Keratinocyte (primary cell): Measurements from ENCODE around the gene ERRFI1. TPM values are rescaled to one million over a fixed set of nuclear protein-coding genes. Genes with fewer than 3 reads are reported as not detected.

ENCODE experiments used
- DNase-seq: peaks from one replicate; pipeline ENCODE4 v3.0.0-alpha.2; 2011; ENCODE audit warnings: low read depth, missing footprints, low spot score
- FAIRE-seq: peaks from 2 replicates; lab custom pipeline; 2011; peaks lifted over from hg19 to GRCh38; lab: Jason Lieb, UNC
- H2AFZ ChIP-seq: 2 replicates; pipeline ENCODE4 v1.6.0; 2012; ENCODE audit warnings: low read length, control low read depth, inconsistent platforms; ENCODE audit not compliant: control insufficient read depth
- H3K27ac ChIP-seq: 2 replicates; pipeline ENCODE4 v1.5.1; 2011; ENCODE audit warnings: low read length; ENCODE audit not compliant: control insufficient read depth, insufficient read depth
- H3K27me3 ChIP-seq: 3 replicates; pipeline ENCODE4 v1.6.0; 2011; ENCODE audit warnings: low read length; ENCODE audit not compliant: control insufficient read depth, insufficient read depth; ENCODE audit errors: extremely low read depth
- H3K36me3 ChIP-seq, 2 experiments: 2 replicates in 1 of 2; 3 replicates in 1 of 2; pipeline ENCODE4 v1.5.1; 2011; ENCODE audit warnings: low read length in 2 of 2, mild to moderate bottlenecking in 1 of 2; ENCODE audit not compliant: control insufficient read depth in 2 of 2, insufficient read depth in 2 of 2; ENCODE audit errors: extremely low read depth in 1 of 2
- H3K4me1 ChIP-seq: 3 replicates; pipeline ENCODE4 v1.5.1; 2011; ENCODE audit warnings: low read length; ENCODE audit not compliant: control insufficient read depth, insufficient read depth; ENCODE audit errors: extremely low read depth
- H3K4me2 ChIP-seq: 3 replicates; pipeline ENCODE4 v1.6.0; 2011; ENCODE audit warnings: low read depth, low read length; ENCODE audit not compliant: control insufficient read depth, insufficient read depth; ENCODE audit errors: extremely low read depth
- H3K4me3 ChIP-seq, 3 experiments: fragments of 200-600 bp in 1 of 3; sonication (generic) in 1 of 3; 2 replicates in 2 of 3; 3 replicates in 1 of 3; pipeline ENCODE4 v1.5.1; 2011 to 2016; ENCODE audit warnings: low read length in 3 of 3, mild to moderate bottlenecking in 3 of 3, control low read depth in 2 of 3, inconsistent platforms in 1 of 3, low read depth in 1 of 3, mixed read lengths in 1 of 3, mixed run types in 1 of 3, moderate library complexity in 1 of 3; ENCODE audit not compliant: control insufficient read depth in 2 of 3, insufficient read depth in 2 of 3; ENCODE audit errors: extremely low read depth in 1 of 3
- H3K79me2 ChIP-seq: 2 replicates; pipeline ENCODE4 v1.6.0; 2012; ENCODE audit warnings: low read length; ENCODE audit not compliant: control insufficient read depth, insufficient read depth
- H3K9ac ChIP-seq: 3 replicates; pipeline ENCODE4 v1.6.0; 2011; ENCODE audit warnings: low read length; ENCODE audit not compliant: control insufficient read depth, insufficient read depth; ENCODE audit errors: extremely low read depth
- H3K9me1 ChIP-seq: 3 replicates; pipeline ENCODE4 v1.6.0; 2011; ENCODE audit warnings: low read length; ENCODE audit not compliant: control insufficient read depth, insufficient read depth; ENCODE audit errors: extremely low read depth
- H3K9me3 ChIP-seq: 2 replicates; pipeline ENCODE4 v1.5.1; 2012; ENCODE audit warnings: low read depth, low read length; ENCODE audit not compliant: control insufficient read depth
- H4K20me1 ChIP-seq: 3 replicates; pipeline ENCODE4 v1.6.0; 2011; ENCODE audit warnings: low read length; ENCODE audit not compliant: control insufficient read depth, insufficient read depth; ENCODE audit errors: extremely low read depth
- CTCF ChIP-seq, 3 experiments: IDR thresholded peaks in 1 of 3; conservative IDR thresholded peaks in 1 of 3; optimal IDR thresholded peaks in 1 of 3; 2 replicates in 2 of 3; 3 replicates in 1 of 3; pipeline versions ENCODE3 to v1.5.1; 2011; ENCODE audit warnings: low read length in 3 of 3, mild to moderate bottlenecking in 3 of 3, moderate library complexity in 2 of 3, control low read depth in 1 of 3, inconsistent platforms in 1 of 3; ENCODE audit not compliant: insufficient read depth in 2 of 3; ENCODE audit errors: extremely low read depth in 1 of 3
- EZH2 ChIP-seq: IDR thresholded peaks from one replicate; pipeline ENCODE4 v1.6.1; 2012; ENCODE audit warnings: inconsistent platforms, mild to moderate bottlenecking, low read length, moderate library complexity
- dilution Hi-C: fragments of 300-500 bp; cut with MboI; formaldehyde crosslinking; loops from one replicate; pipeline ENCODE4 v1.7.0; 2020; ENCODE audit warnings: low sequenced_read_pairs; ENCODE audit not compliant: extremely low pct_ligation_motif_present
- polyA minus RNA-seq, 3 experiments: library from RNA; depleted of rRNA, polyadenylated mRNA; stranded (reverse); fragments of >200 nt; gene quantifications; 1 replicate in 1 of 3; 2 replicates in 1 of 3; 3 replicates in 1 of 3; pipeline ENCODE4 v1.2.3, GENCODE V29; 2011
- polyA plus RNA-seq, 5 experiments: library from polyadenylated mRNA; depleted of rRNA in 3 of 5; stranded (reverse) in 3 of 5; stranded (forward) in 1 of 5; unstranded in 1 of 5; fragments of >200 nt; gene quantifications; 1 replicate in 1 of 5; 2 replicates in 3 of 5; 3 replicates in 1 of 5; pipeline versions ENCODE4 v1.2.1 to v1.2.3, GENCODE V29; 2011 to 2012; ENCODE audit warnings: missing spikeins in 2 of 5, low read depth in 1 of 5, low replicate concordance in 1 of 5

ERRFI1 gene, protein sequence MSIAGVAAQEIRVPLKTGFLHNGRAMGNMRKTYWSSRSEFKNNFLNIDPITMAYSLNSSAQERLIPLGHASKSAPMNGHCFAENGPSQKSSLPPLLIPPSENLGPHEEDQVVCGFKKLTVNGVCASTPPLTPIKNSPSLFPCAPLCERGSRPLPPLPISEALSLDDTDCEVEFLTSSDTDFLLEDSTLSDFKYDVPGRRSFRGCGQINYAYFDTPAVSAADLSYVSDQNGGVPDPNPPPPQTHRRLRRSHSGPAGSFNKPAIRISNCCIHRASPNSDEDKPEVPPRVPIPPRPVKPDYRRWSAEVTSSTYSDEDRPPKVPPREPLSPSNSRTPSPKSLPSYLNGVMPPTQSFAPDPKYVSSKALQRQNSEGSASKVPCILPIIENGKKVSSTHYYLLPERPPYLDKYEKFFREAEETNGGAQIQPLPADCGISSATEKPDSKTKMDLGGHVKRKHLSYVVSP
- 75.7 to 130 TPM (median 97.0 TPM) in 3 replicates for polyA plus RNA-seq
- polyA plus RNA-seq (2011; ENCODE audit: low read depth), result 39.7 TPM
- polyA plus RNA-seq (2011; cell fraction: cytosol; rRNA removed), result 58.1 and 97.0 TPM in 2 replicates
- 132 and 155 TPM in 2 replicates for polyA plus RNA-seq (2011; cell fraction: nucleus; rRNA removed)
- 42.8 and 92.9 TPM in 2 replicates for polyA plus RNA-seq (2012; ENCODE audit: low replicate concordance)
- 17.4 to 68.3 TPM (median 50.7 TPM) in 3 replicates for polyA minus RNA-seq
- 31.5 TPM for polyA minus RNA-seq (2011; cell fraction: cytosol; rRNA and poly(A)+ RNA removed)
- polyA minus RNA-seq (2011; cell fraction: nucleus; rRNA and poly(A)+ RNA removed), result 40.3 and 72.9 TPM in 2 replicates

- Histone ChIP-seq H3K36me3 (peaks cover 1 to 16% of the 10 kb centered on the region in 2 experiments), H3K27ac (peak within 1 kb of the TSS; percentile 80), H2AFZ (peak within 1 kb of the TSS; percentile 17), H3K79me2 (peaks cover 55% of the 10 kb centered on the region), H3K27me3 (no peaks in the 10 kb centered on the region), H3K9me1 (peaks cover 2% of the 10 kb centered on the region), H3K9ac (peak within 1 kb of the TSS; percentile 84), H3K4me3 (peak within 1 kb of the TSS; percentile 57 to 90 (median 64)), H3K4me2 (peak within 1 kb of the TSS; percentile 97), H3K9me3 (no peaks in the 10 kb centered on the region), H4K20me1 (peaks cover 7% of the 10 kb centered on the region), H3K4me1 (peaks cover 54% of the 10 kb centered on the region)
- TF ChIP-seq EZH2 (no peak), CTCF (optimal IDR thresholded peaks at IDR 0.05 in 1 of 3, IDR thresholded peaks at IDR 0.05 in 1 of 3, conservative IDR thresholded peaks at IDR 0.05 in 1 of 3; ENCODE audit: extremely low read depth in 1 of 3, insufficient read depth in 2 of 3, low read length in 3 of 3) (peak in 1 of 3 experiments; percentile 24)
- dilution Hi-C loops, result no loop called here
- no peak for FAIRE-seq
- DNase-seq, result no peak
Measured at GRCh38 chr1:8026153-8026975, at the start of gene ERRFI1. TSS of gene ERRFI1 (minus strand) at chr1:8026309. CDS start at chr1:8015619, 10,690 bp downstream.

DNA sequence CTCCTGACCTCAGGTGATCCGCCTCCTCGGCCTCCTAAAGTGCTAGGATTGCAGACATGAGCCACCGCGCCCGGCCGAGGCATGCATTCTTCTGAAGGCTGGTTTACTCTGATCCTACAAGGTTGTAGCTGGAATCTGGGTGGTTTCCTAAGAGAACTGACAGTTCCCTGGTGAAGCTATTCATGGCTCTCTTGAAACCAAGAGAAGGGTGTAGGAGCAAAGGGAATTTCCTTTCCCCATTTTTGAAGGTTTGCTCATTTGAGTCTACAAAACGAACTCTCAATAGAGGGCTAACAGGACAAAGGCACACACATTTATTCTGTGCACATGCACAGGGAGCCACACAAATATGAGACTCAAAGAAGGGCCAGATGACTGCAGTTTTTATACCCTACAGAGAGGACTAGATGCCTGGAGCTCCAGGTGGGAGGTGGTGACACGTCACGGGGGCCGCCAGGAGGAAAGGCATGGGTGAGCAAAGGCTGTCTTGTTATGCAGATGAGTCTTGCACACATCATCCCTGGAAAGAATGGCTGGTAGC is 49.5 kb upstream of the ERRFI1 start:
- dilution Hi-C loops, result no loop called here
- Histone ChIP-seq H3K9ac (peak overlapping the region; percentile 26), H4K20me1 (no peaks in the 10 kb centered on the region), H3K36me3 (no peaks in the 10 kb centered on the region), H3K27me3 (no peaks in the 10 kb centered on the region), H3K9me1 (no peaks in the 10 kb centered on the region), H3K79me2 (no peaks in the 10 kb centered on the region), H3K4me3 (no peak overlapping the region), H3K4me1 (peaks cover 40% of the 10 kb centered on the region), H3K27ac (peak overlapping the region; percentile 61), H3K9me3 (no peaks in the 10 kb centered on the region), H2AFZ (no peak overlapping the region), H3K4me2 (peak overlapping the region; percentile 4)
- no peak for DNase-seq
- FAIRE-seq, result peak; percentile 76
- TF ChIP-seq CTCF (optimal IDR thresholded peaks at IDR 0.05 in 1 of 3, IDR thresholded peaks at IDR 0.05 in 1 of 3, conservative IDR thresholded peaks at IDR 0.05 in 1 of 3; ENCODE audit: extremely low read depth in 1 of 3, insufficient read depth in 2 of 3, low read length in 3 of 3) (no peak), EZH2 (no peak)
